ENCODE measurements around the gene ZFP36L2. TPM values are rescaled to one million over a fixed set of nuclear protein-coding genes. Genes with fewer than 3 reads are reported as not detected.

Gene ZFP36L2
- total RNA-seq, 1 experiment from 2014 or later: 34.3 TPM

GRCh38 chr2:43176449-43176848 lies 50.0 kb downstream of the ZFP36L2 start:
- DNase-seq: peak in 1 of 2 experiments; percentile 23
- no TSS peak for BruUV-seq (replicated peaks)
- H3K36me3 ChIP-seq (ENCODE audit: low read depth): no peaks in the 10 kb centered on the region
- no peak overlapping the region; the same call in 1 of the 2 replicates for H3K27ac ChIP-seq
- H3K9me3 ChIP-seq (ENCODE audit: insufficient read depth, low read depth): no peaks in the 10 kb centered on the region
- peaks cover 68% of the 10 kb centered on the region for H3F3A ChIP-seq (ENCODE audit: insufficient read depth, low read depth)
- no peak overlapping the region for H2AFZ ChIP-seq
- intact Hi-C loops (cut with micrococcal nuclease; ENCODE audit: unreplicated experiment): no loop called here
- H3K4me2 ChIP-seq: no peak overlapping the region
- ChIA-PET POLR2A (ENCODE audit: unreplicated experiment) (no interaction called here), CTCF (interaction anchor here (0.6 kb wide), 1 partner anchor 16 kb away, joined by 5 read pairs; no protein-coding TSS in a partner anchor)
- no peaks in the 10 kb centered on the region for H3K27me3 ChIP-seq (ENCODE audit: insufficient read depth, low read depth)
- H3K9me2 ChIP-seq (ENCODE audit: insufficient read depth): no peaks in the 10 kb centered on the region
- no peaks in the 10 kb centered on the region for H3K79me2 ChIP-seq (ENCODE audit: low read depth)
- no peak for TF ChIP-seq EZH2 (IDR thresholded peaks at IDR 0.05; ENCODE audit: low read depth)
- no peak for TF ChIP-seq CTCF (conservative IDR thresholded peaks at IDR 0.05)
- H3K4me3 ChIP-seq: no peak overlapping the region
- H4K20me1 ChIP-seq (ENCODE audit: insufficient read depth): no peaks in the 10 kb centered on the region
- peaks cover 91% of the 10 kb centered on the region for H3K4me1 ChIP-seq (replicated peaks; ENCODE audit: insufficient read depth)

- POLR2A ChIA-PET (ENCODE audit: unreplicated experiment): no interaction called here
- intact Hi-C loops (cut with micrococcal nuclease; ENCODE audit: unreplicated experiment): no loop called here
- Histone ChIP-seq H3K27me3 (ENCODE audit: insufficient read depth, low read depth) (no peaks in the 10 kb centered on the region), H3K9me2 (ENCODE audit: insufficient read depth) (no peaks in the 10 kb centered on the region), H3K9me3 (ENCODE audit: insufficient read depth, low read depth) (no peaks in the 10 kb centered on the region), H3K79me2 (ENCODE audit: low read depth) (no peaks in the 10 kb centered on the region), H3K27ac (no peak overlapping the region), H3K4me3 (no peak overlapping the region), H2AFZ (no peak overlapping the region), H3K4me2 (no peak overlapping the region; the same call in 1 of the 2 replicates), H3K36me3 (ENCODE audit: low read depth) (no peaks in the 10 kb centered on the region), H3K4me1 (replicated peaks; ENCODE audit: insufficient read depth) (peaks cover 91% of the 10 kb centered on the region), H3F3A (ENCODE audit: insufficient read depth, low read depth) (peaks cover 62% of the 10 kb centered on the region), H4K20me1 (ENCODE audit: insufficient read depth) (no peaks in the 10 kb centered on the region)
- TF ChIP-seq CTCF (conservative IDR thresholded peaks at IDR 0.05) (no peak), EZH2 (IDR thresholded peaks at IDR 0.05; ENCODE audit: low read depth) (no peak)
- no peak for DNase-seq
- BruUV-seq (replicated peaks): no TSS peak
- CTCF ChIA-PET: interaction anchor here (0.6 kb wide), 1 partner anchor 15 kb away, joined by 5 read pairs; no protein-coding TSS in a partner anchor
Observed at GRCh38 chr2:43175876-43176275, 50.5 kb downstream of the ZFP36L2 start.

DNA sequence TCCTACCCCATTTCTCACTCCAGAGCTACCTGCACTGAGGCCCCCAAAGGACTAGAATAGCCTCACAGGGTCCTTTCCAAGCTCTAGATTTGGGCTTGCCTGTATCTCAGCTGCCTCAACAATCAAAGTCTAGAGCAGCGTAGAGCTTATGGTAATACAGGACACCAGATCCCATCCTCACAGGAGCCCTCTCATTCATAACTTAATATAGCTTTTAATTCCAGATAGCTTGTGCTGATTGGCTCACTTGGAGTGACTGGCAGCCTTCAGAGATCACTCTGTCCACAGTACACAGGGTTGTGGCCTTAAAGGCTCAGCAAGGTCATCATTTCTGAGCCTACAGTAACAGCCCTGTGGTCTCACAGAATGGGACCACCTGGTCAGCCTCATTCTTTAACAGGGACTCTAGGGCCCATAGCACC lies 51.4 kb downstream of the ZFP36L2 start:
- no peak overlapping the region for H3K4me2 ChIP-seq
- H3K4me1 ChIP-seq (replicated peaks; ENCODE audit: insufficient read depth): peaks cover 91% of the 10 kb centered on the region

More for the DNA sequence above, 51.4 kb downstream of the ZFP36L2 start:
- Histone ChIP-seq H3F3A (ENCODE audit: insufficient read depth, low read depth) (peaks cover 57% of the 10 kb centered on the region), H3K79me2 (ENCODE audit: low read depth) (no peaks in the 10 kb centered on the region), H3K9me3 (ENCODE audit: insufficient read depth, low read depth) (no peaks in the 10 kb centered on the region), H2AFZ (no peak overlapping the region), H3K9me2 (ENCODE audit: insufficient read depth) (no peaks in the 10 kb centered on the region), H3K27me3 (ENCODE audit: insufficient read depth, low read depth) (no peaks in the 10 kb centered on the region), H3K27ac (no peak overlapping the region), H3K36me3 (ENCODE audit: low read depth) (no peaks in the 10 kb centered on the region), H4K20me1 (ENCODE audit: insufficient read depth) (no peaks in the 10 kb centered on the region), H3K4me3 (no peak overlapping the region)
- ChIA-PET POLR2A (ENCODE audit: unreplicated experiment) (interaction anchor here (0.6 kb wide), 2 partner anchors 52 to 93 kb away, joined by 3 to 6 read pairs; no protein-coding TSS in a partner anchor), CTCF (interaction anchor here (1.2 kb wide), 1 partner anchor 48 kb away, joined by 4 read pairs; no protein-coding TSS in a partner anchor)
- intact Hi-C loops (cut with micrococcal nuclease; ENCODE audit: unreplicated experiment): no loop called here
- BruUV-seq (replicated peaks): no TSS peak
- DNase-seq: peak in 1 of 2 experiments; percentile 31
- TF ChIP-seq EZH2 (IDR thresholded peaks at IDR 0.05; ENCODE audit: low read depth) (no peak), CTCF (conservative IDR thresholded peaks at IDR 0.05) (no peak)
